Spinal cord (tissue), 10 donors: ENCODE data around the gene SAMD11. TPM values are rescaled to one million over a fixed set of nuclear protein-coding genes. Genes with fewer than 3 reads are reported as not detected.

Experiments
- DNase-seq, 6 donors: peaks; one replicate each; pipeline versions ENCODE4 v3.0.0 to v3.0.0-alpha.2; 2013 to 2015; ENCODE audit warnings: low spot score in 6 of 6, low read depth in 4 of 6
- H3K27ac ChIP-seq: one replicate; pipeline ENCODE4 v1.5.1; 2013; ENCODE audit warnings: low read depth, low read length, control low read depth
- H3K27me3 ChIP-seq: one replicate; pipeline ENCODE4 v1.6.1; 2013; ENCODE audit warnings: low read length; ENCODE audit not compliant: control insufficient read depth, insufficient read depth
- H3K36me3 ChIP-seq: one replicate; pipeline ENCODE4 v1.6.1; 2013; ENCODE audit warnings: low read length; ENCODE audit not compliant: control insufficient read depth, insufficient read depth
- H3K4me1 ChIP-seq: one replicate; pipeline ENCODE4 v1.6.1; 2013; ENCODE audit warnings: low read length; ENCODE audit not compliant: control insufficient read depth, insufficient read depth
- H3K4me3 ChIP-seq: one replicate; pipeline ENCODE4 v1.5.1; 2013; ENCODE audit warnings: low read depth, low read length, control low read depth
- H3K9me3 ChIP-seq: one replicate; pipeline ENCODE4 v1.6.1; 2013; ENCODE audit warnings: low read length; ENCODE audit not compliant: control insufficient read depth, insufficient read depth
- WGBS: methylation state at CpG from one replicate; pipeline ENCODE4 v1.1.5; 2013; ENCODE audit warnings: missing lambda C conversion rate; ENCODE audit not compliant: insufficient coverage; 5-methylcytosine and 5-hydroxymethylcytosine counted together
- polyA plus RNA-seq, 2 donors: library from polyadenylated mRNA; unstranded; fragments of 120-200 nt; gene quantifications; one replicate each; pipeline ENCODE4 v1.2.1, GENCODE V29; 2013; ENCODE audit not compliant: insufficient read length in 2 of 2
- total RNA-seq, 2 donors: library from RNA; depleted of rRNA in 1 of 2; stranded (reverse); fragments of 120-200 nt in 1 of 2; fragments of >200 nt in 1 of 2; gene quantifications; one replicate each; pipeline versions ENCODE4 v1.2.3 to v1.2.4, GENCODE V29; 2013 to 2014
- donor health status: healthy.

The SAMD11 gene
- total and polyA plus RNA-seq, 4 donors = 12.0 to 36.9 (median 28.9) TPM

DNA sequence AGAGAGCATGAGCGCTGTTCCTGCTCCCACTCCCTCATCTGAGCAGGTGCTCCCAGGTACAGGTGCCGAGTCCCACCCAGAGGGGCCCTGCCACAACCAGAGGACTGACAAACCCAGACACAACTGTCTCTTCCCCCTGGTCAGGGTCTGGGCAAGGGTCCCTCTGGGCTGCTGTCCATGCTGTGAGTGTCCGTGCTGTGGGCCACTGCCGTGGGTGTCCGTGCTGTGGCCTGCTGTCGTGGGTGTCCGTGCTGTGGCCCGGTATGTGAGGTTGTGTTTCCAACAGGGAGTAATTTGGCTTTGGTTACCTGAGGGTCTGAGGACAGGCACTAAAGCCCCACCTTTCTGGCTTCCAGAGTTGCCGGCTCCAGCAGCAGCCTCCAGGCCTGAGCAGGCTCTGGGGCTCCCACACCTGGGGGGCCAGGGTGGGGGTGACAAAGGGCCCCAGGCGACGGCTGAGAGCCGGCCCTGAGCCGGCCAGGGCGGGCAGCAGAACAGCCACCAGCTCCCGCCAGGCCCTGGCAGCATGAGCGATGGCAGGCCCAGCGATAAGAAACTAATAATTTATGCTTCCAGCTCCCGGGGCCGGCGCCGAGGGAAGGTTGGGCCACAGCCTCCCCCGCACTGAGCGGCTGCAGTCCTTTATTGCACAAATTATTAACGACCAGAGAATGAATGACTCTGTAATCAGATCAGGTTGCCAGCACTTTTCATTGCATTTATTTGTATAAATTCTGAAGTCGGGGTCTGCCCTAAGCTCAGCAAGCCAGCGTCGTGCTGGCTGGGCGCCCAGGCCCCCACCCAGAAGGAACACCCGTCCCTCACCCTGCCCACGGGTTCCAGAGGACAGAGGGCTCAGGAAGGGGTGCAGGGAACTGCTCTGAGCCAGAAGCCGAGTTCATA, 7.3 kb upstream of the SAMD11 start:
- H3K27ac ChIP-seq = no peak overlapping the region
- no peaks in the 10 kb centered on the region for H3K9me3 ChIP-seq
- WGBS = 32% methylated on average over 23 of the region's 31 CpGs
- H3K27me3 ChIP-seq = peaks cover 32% of the 10 kb centered on the region
- H3K4me1 ChIP-seq = peaks cover 68% of the 10 kb centered on the region
- no peaks in the 10 kb centered on the region for H3K36me3 ChIP-seq
- DNase-seq = peak in 1 of 6 donors; percentile 73
- no peak overlapping the region for H3K4me3 ChIP-seq

DNA sequence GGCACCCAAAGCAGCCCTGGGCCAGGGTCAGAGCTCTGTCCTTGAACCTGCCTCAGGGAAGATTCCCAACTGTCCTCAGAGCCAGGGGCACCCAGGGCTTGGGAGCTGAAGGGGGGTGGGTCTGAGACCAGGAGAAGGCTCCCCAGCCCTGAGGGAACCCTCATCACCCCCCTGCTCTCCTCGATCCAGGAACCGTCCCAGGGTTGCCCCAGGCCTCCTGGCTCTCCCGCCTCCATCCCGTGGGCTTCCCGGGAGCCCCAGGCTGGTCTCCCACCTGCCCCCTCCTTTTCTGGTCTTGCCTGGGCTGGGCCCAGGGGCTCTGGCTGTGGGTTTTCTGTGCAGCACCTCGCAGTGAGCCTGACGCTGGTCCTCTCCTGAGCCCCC, 6.7 kb upstream of the SAMD11 start:
- Histone ChIP-seq H3K4me3 (no peak overlapping the region), H3K36me3 (peaks cover 4% of the 10 kb centered on the region), H3K27ac (no peak overlapping the region), H3K27me3 (peaks cover 32% of the 10 kb centered on the region), H3K4me1 (peaks cover 68% of the 10 kb centered on the region), H3K9me3 (no peaks in the 10 kb centered on the region)
- no peak for DNase-seq
- 24% methylated on average over 7 of the region's 7 CpGs for WGBS

DNA sequence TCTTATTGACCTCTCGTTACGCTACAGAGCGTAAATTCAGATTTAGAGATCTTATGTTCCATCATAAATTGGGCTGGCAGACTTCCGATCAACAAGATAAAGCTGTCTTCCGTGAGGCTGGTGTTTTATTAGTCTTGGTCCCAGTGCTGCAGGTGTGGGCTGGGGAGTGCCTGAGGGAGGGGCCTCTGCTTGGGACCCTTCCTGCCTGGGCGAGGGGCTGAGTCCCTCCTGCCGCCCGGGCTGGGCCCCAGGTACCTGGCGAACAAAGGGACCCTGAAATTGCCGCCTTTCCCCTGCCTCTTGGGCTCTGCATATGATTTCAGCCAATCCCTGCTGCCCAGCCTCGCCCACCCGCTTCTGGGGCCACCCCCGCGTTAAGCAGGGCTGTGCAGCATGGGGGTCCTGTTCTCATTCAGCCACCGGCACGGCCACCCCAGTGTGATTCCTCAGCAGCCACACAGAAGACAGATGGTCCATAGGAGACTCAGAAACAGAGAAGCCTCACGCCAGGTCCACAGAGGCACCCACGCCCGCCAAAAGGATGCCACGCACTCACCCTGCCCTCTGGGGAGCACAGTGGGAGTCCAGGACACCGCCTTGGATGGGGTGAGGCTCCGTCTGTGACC, 6.1 kb upstream of the SAMD11 start:
- H3K27ac ChIP-seq = no peak overlapping the region

DNA sequence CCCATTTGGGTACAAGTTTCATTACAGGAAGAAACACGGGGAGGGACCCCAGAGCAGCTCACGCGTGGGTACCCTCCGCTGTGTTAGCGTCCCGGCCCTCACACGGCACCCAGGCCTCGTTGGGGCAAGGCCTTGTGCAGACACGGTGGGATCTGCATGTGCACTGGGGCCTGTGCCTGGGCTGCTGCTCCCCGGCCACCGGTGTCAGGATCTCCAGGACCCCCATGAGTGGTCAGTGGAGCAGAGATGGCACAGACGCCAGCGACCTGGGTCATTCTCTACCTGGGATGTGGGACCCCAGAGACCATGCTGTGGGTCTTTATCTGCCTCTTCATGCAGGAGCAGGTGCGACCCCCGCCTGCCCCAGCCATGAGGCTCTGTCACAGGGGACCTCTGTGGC, 5.4 kb upstream of the SAMD11 start:
- 85% methylated on average over 15 of the region's 15 CpGs for WGBS
- Histone ChIP-seq H3K27ac (no peak overlapping the region), H3K4me3 (no peak overlapping the region), H3K4me1 (peaks cover 75% of the 10 kb centered on the region), H3K27me3 (peaks cover 38% of the 10 kb centered on the region), H3K36me3 (peaks cover 4% of the 10 kb centered on the region), H3K9me3 (no peaks in the 10 kb centered on the region)
- no peak for DNase-seq

More for the DNA sequence above, 6.1 kb upstream of the SAMD11 start:
- no peaks in the 10 kb centered on the region for H3K9me3 ChIP-seq
- peaks cover 68% of the 10 kb centered on the region for H3K4me1 ChIP-seq
- DNase-seq = no peak
- WGBS = 52% methylated on average over 22 of the region's 22 CpGs
- no peak overlapping the region for H3K4me3 ChIP-seq
- H3K36me3 ChIP-seq = peaks cover 4% of the 10 kb centered on the region
- peaks cover 31% of the 10 kb centered on the region for H3K27me3 ChIP-seq

DNA sequence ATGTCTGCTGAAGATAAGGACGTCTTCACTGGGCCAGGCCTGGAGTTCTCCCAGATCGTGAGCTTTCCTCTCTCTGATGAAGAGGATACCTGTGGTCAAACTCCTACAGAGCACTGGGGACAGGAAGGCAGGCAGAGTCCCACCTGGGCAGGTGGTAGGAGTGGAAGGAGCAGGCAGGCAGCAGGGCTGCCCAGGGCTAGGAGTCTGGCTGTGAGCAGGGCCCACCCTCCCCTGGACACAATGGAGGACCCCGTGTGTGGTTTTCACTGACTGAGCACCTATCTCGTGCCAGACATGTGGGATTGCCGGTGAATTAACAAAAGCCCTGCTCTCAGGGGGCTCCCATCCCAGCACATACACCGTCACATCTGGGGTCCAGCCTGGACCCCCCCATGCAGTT, 4.9 kb upstream of the SAMD11 start:
- Histone ChIP-seq H3K36me3 (peaks cover 4% of the 10 kb centered on the region), H3K27ac (no peak overlapping the region), H3K27me3 (peaks cover 39% of the 10 kb centered on the region), H3K4me3 (no peak overlapping the region), H3K9me3 (no peaks in the 10 kb centered on the region), H3K4me1 (peaks cover 78% of the 10 kb centered on the region)
- 62% methylated on average over 6 of the region's 6 CpGs for WGBS
- no peak for DNase-seq

DNA sequence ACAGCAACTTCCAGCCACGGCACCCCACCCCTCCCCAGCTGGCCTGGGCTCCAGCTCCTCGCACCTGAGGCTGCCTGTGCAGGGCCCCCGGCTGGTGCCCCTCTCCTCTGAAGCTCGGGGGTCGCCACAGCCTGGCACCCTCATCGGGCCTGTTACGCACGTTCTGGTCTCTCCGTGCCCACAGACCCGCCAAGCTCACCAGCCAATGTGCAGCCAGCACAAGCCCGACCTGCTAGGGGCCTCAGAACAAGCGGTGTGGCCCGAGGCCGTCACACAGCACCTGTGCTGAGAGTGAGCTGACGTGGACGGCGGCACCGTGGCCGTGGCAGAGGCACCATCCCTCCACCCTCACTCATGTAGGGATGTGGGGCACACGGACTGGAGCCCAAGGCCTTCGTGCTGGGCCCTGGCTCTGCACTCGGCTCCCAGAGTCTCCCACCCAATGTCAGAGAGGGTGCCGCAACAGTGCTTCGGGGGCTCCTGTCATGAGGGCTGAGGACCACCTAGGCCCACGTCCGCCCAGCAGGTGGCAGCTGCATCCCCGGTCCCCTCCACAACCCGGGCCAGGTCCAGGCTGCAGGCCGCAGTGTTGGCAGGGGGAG, 4.4 kb upstream of the SAMD11 start:
- 77% methylated on average over 26 of the region's 29 CpGs for WGBS
- peaks cover 34% of the 10 kb centered on the region for H3K27me3 ChIP-seq

DNA sequence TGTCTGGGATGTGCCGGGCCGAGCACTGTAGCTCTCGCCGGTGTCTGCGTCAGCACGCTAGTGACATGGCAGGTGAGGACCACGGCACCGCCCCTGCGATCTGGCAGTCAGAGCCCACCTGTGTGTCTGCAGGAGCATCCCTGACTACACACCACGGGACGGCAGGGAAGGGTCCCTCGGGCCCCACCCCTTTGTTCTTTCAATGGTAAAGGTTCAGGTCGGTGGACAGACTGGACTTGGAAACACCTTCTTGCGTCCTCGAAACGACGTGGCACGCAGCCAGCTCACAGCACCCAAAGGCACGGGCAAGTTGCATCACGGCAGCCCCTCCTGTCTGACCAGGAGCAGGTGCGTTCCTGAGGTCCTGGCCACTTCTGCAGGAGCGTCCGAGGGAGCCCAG, 3.7 kb upstream of the SAMD11 start:
- no peaks in the 10 kb centered on the region for H3K9me3 ChIP-seq
- no peak overlapping the region for H3K4me3 ChIP-seq
- no peak overlapping the region for H3K27ac ChIP-seq
- H3K36me3 ChIP-seq = peaks cover 4% of the 10 kb centered on the region
- no peak for DNase-seq
- 58% methylated on average over 23 of the region's 23 CpGs for WGBS
- H3K4me1 ChIP-seq = peaks cover 82% of the 10 kb centered on the region
- H3K27me3 ChIP-seq = peaks cover 38% of the 10 kb centered on the region

More for the DNA sequence above, 4.4 kb upstream of the SAMD11 start:
- Histone ChIP-seq H3K4me1 (peaks cover 78% of the 10 kb centered on the region), H3K27ac (no peak overlapping the region), H3K9me3 (no peaks in the 10 kb centered on the region), H3K4me3 (no peak overlapping the region), H3K36me3 (peaks cover 4% of the 10 kb centered on the region)
- no peak for DNase-seq

DNA sequence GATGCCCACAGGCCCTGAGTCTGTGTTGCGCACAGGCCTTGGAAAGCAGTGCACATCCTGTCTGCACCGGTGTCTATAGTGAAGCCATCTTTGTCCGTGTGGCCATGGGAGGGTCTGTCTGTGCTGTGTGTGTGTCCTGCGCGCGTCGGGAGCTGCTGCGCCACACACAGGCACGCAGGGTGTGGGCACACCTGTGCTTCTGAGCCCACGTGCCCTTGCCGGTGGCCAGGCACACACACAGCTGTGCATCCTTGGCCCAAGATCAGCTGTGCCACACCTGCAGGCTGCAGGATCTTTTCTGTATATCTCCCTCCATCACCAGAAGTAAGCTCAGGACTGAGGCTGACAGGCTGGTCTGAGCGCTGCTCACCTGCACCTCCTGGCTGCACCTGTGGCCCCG, 3.2 kb upstream of the SAMD11 start:
- no peak overlapping the region for H3K4me3 ChIP-seq
- DNase-seq = peak in 1 of 6 donors; percentile 55
- H3K27ac ChIP-seq = no peak overlapping the region
- WGBS = 19% methylated on average over 10 of the region's 13 CpGs
- peaks cover 4% of the 10 kb centered on the region for H3K36me3 ChIP-seq
- H3K9me3 ChIP-seq = no peaks in the 10 kb centered on the region
- peaks cover 42% of the 10 kb centered on the region for H3K27me3 ChIP-seq
- peaks cover 82% of the 10 kb centered on the region for H3K4me1 ChIP-seq

DNA sequence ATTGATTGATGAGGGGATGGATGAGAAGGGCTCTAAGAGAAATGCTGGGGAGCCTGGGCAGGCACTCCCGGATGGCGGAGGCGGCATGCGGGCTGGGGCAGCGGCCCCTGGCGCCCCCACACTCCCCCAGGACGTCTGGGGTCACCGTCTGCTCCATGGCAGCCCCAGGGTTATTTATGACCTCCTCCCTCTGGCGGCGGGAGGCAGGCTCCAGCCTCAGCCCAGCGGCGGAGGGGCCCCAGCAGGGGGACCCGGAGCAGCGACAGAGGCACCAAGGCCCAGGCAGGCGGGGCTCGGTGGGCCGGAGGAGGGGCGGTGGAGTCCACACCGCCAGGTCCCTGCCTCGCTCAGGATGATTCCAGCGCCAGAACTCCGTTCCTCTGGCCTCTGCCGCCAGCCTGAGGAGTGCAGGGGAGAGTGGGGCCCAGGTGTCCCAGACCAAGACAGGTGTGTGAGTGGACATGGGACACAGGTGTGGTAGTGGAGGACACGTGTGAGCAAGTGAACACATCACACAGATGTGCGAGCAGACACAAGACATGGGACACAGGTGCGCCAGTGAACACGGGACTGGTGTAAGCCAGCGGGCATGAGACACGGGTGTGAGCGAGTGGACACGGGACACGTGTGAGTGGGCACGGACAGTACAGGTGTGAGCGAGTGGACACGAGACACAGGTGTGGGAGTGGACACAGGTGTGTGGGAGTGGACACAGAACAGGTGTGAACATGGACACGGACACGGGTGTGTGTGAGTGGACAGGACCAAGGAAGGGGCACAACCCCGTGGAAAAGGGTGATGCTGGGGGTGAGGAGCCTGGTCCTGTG, 2.5 kb upstream of the SAMD11 start:
- H3K4me1 ChIP-seq = peaks cover 82% of the 10 kb centered on the region
- WGBS = 31% methylated on average over 38 of the region's 38 CpGs
- peaks cover 49% of the 10 kb centered on the region for H3K27me3 ChIP-seq
- no peaks in the 10 kb centered on the region for H3K9me3 ChIP-seq
- H3K4me3 ChIP-seq = peak overlapping the region; percentile 18
- DNase-seq = peak in 5 of 6 donors; percentile 69 to 94 (median 76)
- no peak overlapping the region for H3K27ac ChIP-seq
- H3K36me3 ChIP-seq = peaks cover 6% of the 10 kb centered on the region
